Body of pancreas (tissue), 4 donors: ENCODE results near the gene UPP2. TPM values are rescaled to one million over a fixed set of nuclear protein-coding genes. Genes with fewer than 3 reads are reported as not detected.

Source experiments
- ATAC-seq: fragments of 150-250 bp; one replicate; pipeline ENCODE4 v1.9.1; 2016
- DNase-seq, 4 donors: peaks; one replicate each; pipeline ENCODE4 v3.0.0-alpha.2; 2019
- H3K27ac ChIP-seq, 4 donors: fragments of 200-600 bp; sonication (generic); 1 replicate in 3 of 4; 2 replicates in 1 of 4; pipeline versions ENCODE4 v1.5.1 to v1.6.1; 2016 to 2019; ENCODE audit warnings: mild to moderate bottlenecking in 1 of 4, mixed read lengths in 1 of 4, moderate library complexity in 1 of 4
- H3K27me3 ChIP-seq, 2 donors: fragments of 200-600 bp; sonication (generic); one replicate each; pipeline ENCODE4 v1.6.0; 2016; ENCODE audit warnings: mild to moderate bottlenecking in 1 of 2
- H3K36me3 ChIP-seq, 2 donors: fragments of 200-600 bp; sonication (generic); replicated peaks in 1 of 2; 2 replicates each; pipeline ENCODE4 v1.5.1; 2016; ENCODE audit warnings: low read depth in 2 of 2; ENCODE audit not compliant: insufficient read depth in 1 of 2
- H3K4me1 ChIP-seq: fragments of 200-600 bp; sonication (generic); one replicate; pipeline ENCODE4 v1.6.0; 2016
- H3K4me3 ChIP-seq, 2 donors: fragments of 200-600 bp; sonication (generic); 1 replicate in 1 of 2; 2 replicates in 1 of 2; pipeline ENCODE4 v1.5.1; 2016 to 2019
- H3K9me3 ChIP-seq, 3 donors: fragments of 200-600 bp; sonication (generic); 1 replicate in 2 of 3; 2 replicates in 1 of 3; pipeline ENCODE4 v1.5.1; 2016
- CTCF ChIP-seq, 7 experiments: fragments of 450-650 bp in 4 of 7; fragments of 200-600 bp in 3 of 7; sonication (generic) in 3 of 7; IDR thresholded peaks; one replicate each; pipeline ENCODE4 v1.5.1; 2016 to 2019; ENCODE audit warnings: antibody characterized with exemption in 7 of 7
- POLR2A ChIP-seq, 3 donors: fragments of 450-650 bp; IDR thresholded peaks; one replicate each; pipeline ENCODE4 v1.6.1; 2016; ENCODE audit warnings: antibody characterized with exemption in 3 of 3, mild to moderate bottlenecking in 2 of 3
- WGBS, 2 donors: methylation state at CpG; one replicate each; pipeline ENCODE4 v1.1.5; 2017; 5-methylcytosine and 5-hydroxymethylcytosine counted together
- intact Hi-C: fragments of 100-400 bp; cut with DNase I; formaldehyde crosslinking; loops from one replicate; pipeline ENCODE4 v1.15.1; 2023
- total RNA-seq, 2 donors: library from RNA; depleted of rRNA; stranded (reverse); fragments of >200 nt; gene quantifications; one replicate each; pipeline ENCODE4 v1.1.0, GENCODE V29; 2016

Gene UPP2
- total RNA-seq, 2 donors from 2014 or later: not detected

- WGBS, 2 donors: 65 to 75% methylated on average over 3 of the region's 3 CpGs
- no peak for ATAC-seq
- TF ChIP-seq CTCF (IDR thresholded peaks at IDR 0.05): no peak
- TF ChIP-seq POLR2A (IDR thresholded peaks at IDR 0.05): no peak
- no peaks in the 10 kb centered on the region for H3K9me3 ChIP-seq
- no peaks in the 10 kb centered on the region for H3K4me1 ChIP-seq
- no peaks in the 10 kb centered on the region for H3K36me3 ChIP-seq
- H3K27me3 ChIP-seq: no peaks in the 10 kb centered on the region
- H3K27ac ChIP-seq: no peak overlapping the region
- no peak overlapping the region for H3K4me3 ChIP-seq
- intact Hi-C loops: no loop called here
- no peak for DNase-seq
Measured at GRCh38 chr2:158182676-158183295, 81.1 kb downstream of the UPP2 start.

GRCh38 chr2:158184001-158184400 is 82.3 kb downstream of the UPP2 start:
- H3K9me3 ChIP-seq: no peaks in the 10 kb centered on the region
- no peak for DNase-seq
- WGBS, 2 donors: 47 to 53% methylated on average over 1 of the region's 1 CpG
- H3K4me1 ChIP-seq: no peaks in the 10 kb centered on the region
- H3K27ac ChIP-seq: no peak overlapping the region
- H3K36me3 ChIP-seq: no peaks in the 10 kb centered on the region
- no peak overlapping the region for H3K4me3 ChIP-seq
- no peaks in the 10 kb centered on the region for H3K27me3 ChIP-seq
- TF ChIP-seq POLR2A (IDR thresholded peaks at IDR 0.05) (no peak), CTCF (IDR thresholded peaks at IDR 0.05) (no peak)
- no peak for ATAC-seq
- intact Hi-C loops: no loop called here

GRCh38 chr2:158184556-158185343 is 83.1 kb downstream of the UPP2 start:
- intact Hi-C loops: no loop called here
- DNase-seq (no peak), ATAC-seq (peak; percentile 33)

More at GRCh38 chr2:158184556-158185343, 83.1 kb downstream of the UPP2 start:
- H3K4me1 ChIP-seq: no peaks in the 10 kb centered on the region
- H3K27me3 ChIP-seq: no peaks in the 10 kb centered on the region
- no peaks in the 10 kb centered on the region for H3K9me3 ChIP-seq
- TF ChIP-seq CTCF (IDR thresholded peaks at IDR 0.05) (no peak), POLR2A (IDR thresholded peaks at IDR 0.05) (no peak)
- no peak overlapping the region for H3K27ac ChIP-seq
- 77 to 82% methylated on average over 3 of the region's 3 CpGs for WGBS, 2 donors
- H3K36me3 ChIP-seq: no peaks in the 10 kb centered on the region
- no peak overlapping the region for H3K4me3 ChIP-seq

Other genes starting within 250 kb of the UPP2 start
- 10 to 100 TPM; 14.0 to 18.5 TPM for gene ACVR1, start 225.5 kb upstream of the UPP2 start, total RNA-seq